Erythroblast (primary cell): ENCODE data around the gene FAHD2A.

Source experiments
- DNase-seq, 2 experiments: peaks; one replicate each; lab custom pipeline; 2025; lab: John Stamatoyannopoulos, UW
- GATA1 ChIP-seq: IDR thresholded peaks from 2 replicates; pipeline ENCODE4 v1.6.1; 2011; ENCODE audit warnings: low read depth, mild to moderate bottlenecking, control low read depth, low read length, moderate library complexity
- POLR2A ChIP-seq: IDR thresholded peaks from 2 replicates; pipeline ENCODE4 v1.6.1; 2011; ENCODE audit warnings: mild to moderate bottlenecking, low read length

The FAHD2A gene

DNA sequence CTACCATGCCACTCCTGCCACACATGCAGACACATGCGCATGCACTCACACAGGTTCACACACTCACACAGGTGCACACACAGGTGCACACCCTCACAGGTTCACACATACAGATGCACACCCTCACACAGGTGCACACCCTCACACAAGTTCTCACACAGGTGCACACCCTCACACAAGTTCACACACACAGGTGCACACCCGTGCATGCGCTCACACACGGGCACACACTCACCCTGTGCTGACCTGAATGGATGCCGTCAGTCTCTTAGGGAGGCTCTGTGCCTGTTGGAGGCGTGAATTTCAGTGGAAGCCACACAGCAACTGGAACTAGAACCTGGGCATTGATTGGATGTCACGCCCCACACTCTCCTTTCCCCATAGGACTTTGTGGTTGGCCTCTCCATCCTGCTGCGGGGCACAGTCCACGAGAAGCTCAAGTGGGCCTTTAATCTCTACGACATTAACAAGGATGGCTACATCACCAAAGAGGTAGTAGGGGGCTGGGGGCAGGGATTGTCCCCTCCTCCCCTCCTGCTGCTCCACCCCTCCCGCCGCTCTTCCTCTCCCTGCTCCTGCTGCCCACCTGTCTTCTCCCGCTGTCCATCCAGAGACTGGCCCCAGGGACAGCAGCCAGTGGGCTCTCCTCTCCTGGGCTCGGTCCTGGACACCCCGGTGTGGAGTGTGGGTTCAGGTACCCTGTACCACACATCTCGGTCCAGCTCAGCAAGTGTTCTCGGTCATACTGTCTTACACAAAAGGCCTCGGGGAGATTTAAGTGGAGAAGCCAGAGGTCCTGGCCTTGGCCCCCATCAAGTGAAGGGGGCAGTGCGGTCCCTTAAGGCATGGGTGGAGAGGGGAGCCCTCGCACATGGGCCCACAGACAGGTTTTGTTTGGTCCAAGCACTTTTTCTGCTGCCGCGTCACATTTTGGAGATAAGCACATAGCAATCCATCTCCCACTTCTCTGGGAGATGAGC is 21.0 kb upstream of the FAHD2A start:
- TF ChIP-seq POLR2A (no peak), GATA1 (no peak)
- no peak for DNase-seq

DNA sequence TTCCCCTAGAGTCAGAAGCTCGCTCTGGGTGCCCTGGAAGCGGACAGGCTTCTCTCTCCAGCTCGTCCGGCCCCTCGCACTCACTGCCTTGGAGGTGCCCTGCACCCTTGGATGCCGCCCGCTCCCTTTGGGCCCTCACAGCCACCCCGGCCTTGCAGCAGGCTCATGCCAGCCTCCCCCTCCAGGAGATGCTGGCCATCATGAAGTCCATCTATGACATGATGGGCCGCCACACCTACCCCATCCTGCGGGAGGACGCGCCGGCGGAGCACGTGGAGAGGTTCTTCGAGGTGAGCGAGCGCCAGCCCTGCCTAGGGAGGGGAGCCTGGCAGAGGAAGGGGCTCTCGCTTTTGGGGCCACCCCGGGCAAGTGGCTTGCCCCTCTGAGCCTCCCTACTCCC is 20.3 kb upstream of the FAHD2A start:
- no peak for DNase-seq
- TF ChIP-seq POLR2A (no peak), GATA1 (no peak)

DNA sequence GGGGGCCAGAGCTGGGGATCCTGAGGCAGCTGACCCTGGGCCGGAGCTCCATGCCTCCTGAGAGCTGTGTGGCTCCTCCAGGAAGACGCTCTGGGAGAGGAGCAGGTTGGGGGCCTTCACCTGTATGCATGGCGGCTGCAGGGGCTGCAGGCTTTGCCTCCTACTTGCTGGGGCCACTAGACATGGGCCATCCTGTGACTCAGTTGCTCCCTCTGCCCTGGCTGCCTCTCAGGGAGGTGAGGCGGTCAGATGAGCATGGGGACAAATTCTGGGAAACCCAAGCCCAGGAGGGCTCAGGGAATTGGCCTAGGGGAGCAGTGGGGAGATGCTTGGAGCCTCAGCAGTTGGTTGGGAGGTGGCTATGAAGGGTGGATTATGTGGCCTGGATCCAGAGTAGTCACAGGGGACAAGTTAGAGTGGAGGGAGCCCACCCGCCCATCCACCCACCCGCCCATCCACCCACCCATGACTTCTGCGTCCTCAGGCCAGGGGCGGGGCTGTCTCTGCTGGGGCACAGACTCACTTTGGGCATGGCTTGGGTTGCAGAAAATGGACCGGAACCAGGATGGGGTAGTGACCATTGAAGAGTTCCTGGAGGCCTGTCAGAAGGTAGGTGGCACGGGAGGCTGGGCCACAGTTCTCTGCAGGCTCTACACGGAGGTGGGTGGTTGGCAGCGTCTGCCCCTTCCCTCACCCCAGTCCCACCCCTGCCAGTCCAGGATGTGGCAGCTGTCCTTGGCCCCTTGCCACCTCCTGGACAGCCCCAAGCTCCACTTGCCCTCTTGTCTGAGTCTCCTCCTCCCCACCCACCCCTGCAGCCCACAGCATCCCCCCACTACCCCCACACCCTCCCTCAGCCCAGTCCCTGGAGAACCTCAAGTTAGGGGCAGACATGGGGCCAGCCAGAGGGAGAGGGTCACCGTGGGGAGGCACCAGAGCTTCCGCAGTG is 19.5 kb upstream of the FAHD2A start:
- TF ChIP-seq GATA1, result no peak
- no peak for TF ChIP-seq POLR2A
- DNase-seq, result no peak

DNA sequence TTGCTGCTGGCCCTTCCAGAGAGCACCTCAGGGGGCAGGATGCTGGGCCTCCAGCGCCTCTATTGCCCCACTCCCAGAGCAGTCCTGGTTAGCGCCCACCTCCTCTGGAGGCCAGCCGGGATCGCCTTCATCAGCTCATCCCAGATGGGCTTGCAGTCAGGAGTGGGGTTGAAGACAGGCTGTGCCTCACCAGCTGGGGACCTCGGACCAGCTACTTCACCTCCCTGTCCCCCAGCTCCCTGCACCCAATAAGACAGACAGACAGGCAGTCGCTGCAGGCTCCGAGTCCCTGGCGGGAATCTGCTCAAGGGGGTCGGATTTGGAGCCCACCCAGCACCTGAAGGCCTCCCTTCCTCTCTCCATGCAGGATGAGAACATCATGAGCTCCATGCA is 18.9 kb upstream of the FAHD2A start:
- TF ChIP-seq POLR2A, result no peak
- TF ChIP-seq GATA1, result no peak
- DNase-seq, result no peak

DNA sequence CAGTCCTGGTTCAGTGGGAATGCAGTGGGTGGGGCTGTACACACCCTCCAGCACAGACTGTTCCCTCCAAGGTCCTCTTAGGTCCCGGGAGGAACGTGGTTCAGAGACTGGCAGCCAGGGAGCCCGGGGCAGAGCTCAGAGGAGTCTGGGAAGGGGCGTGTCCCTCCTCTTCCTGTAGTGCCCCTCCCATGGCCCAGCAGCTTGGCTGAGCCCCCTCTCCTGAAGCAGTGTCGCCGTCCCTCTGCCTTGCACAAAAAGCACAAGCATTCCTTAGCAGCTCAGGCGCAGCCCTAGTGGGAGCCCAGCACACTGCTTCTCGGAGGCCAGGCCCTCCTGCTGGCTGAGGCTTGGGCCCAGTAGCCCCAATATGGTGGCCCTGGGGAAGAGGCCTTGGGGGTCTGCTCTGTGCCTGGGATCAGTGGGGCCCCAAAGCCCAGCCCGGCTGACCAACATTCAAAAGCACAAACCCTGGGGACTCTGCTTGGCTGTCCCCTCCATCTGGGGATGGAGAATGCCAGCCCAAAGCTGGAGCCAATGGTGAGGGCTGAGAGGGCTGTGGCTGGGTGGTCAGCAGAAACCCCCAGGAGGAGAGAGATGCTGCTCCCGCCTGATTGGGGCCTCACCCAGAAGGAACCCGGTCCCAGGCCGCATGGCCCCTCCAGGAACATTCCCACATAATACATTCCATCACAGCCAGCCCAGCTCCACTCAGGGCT is 17.5 kb upstream of the FAHD2A start:
- TF ChIP-seq GATA1 (no peak), POLR2A (no peak)
- DNase-seq, result no peak

DNA sequence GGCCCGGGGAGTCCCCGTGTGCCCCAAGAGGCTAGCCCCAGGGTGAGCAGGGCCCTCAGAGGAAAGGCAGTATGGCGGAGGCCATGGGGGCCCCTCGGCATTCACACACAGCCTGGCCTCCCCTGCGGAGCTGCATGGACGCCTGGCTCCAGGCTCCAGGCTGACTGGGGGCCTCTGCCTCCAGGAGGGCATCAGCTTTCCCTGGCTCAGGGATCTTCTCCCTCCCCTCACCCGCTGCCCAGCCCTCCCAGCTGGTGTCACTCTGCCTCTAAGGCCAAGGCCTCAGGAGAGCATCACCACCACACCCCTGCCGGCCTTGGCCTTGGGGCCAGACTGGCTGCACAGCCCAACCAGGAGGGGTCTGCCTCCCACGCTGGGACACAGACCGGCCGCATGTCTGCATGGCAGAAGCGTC is 16.9 kb upstream of the FAHD2A start:
- TF ChIP-seq POLR2A, result no peak
- no peak for TF ChIP-seq GATA1
- DNase-seq, result no peak

DNA sequence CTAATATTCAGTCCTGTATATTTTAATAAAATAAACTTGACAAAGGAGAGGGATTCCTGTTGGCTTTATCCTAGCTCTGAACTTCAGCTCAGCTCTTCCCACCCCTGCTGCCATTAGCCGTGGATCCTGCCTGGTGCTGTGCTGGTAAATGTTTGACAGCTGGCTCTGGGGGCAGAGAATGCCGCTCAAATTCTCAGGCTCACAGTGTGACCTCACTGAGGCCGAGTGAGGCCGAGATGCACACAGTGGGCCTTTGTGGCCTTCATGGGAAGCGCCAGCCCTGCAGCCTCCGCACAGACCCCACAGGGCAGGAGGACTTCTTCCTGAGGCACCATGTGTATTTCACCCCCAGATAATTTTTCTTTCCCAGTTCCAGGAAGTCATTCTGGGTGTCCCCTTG is 16.5 kb upstream of the FAHD2A start:
- DNase-seq, result no peak
- no peak for TF ChIP-seq POLR2A
- TF ChIP-seq GATA1, result no peak

DNA sequence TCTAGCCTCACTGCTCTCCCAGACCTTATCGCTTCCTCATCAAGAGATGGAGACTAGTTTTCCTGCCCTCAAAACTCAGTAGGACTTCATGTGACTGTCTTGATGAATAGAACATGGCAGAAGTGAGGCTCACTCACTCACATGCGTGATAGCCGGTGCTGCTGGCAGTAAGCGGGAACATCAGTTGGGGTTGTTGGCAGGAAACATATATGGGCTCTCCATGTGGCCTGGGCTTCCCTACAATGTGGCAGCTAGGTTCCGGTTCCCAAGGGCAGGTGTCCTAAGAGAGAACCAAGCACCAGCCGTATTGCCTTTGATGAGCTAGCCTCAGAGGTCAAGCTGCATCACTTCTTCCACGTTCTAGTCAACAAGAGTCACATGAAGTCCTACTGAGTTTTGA is 15.2 kb upstream of the FAHD2A start:
- no peak for TF ChIP-seq GATA1
- no peak for DNase-seq

DNA sequence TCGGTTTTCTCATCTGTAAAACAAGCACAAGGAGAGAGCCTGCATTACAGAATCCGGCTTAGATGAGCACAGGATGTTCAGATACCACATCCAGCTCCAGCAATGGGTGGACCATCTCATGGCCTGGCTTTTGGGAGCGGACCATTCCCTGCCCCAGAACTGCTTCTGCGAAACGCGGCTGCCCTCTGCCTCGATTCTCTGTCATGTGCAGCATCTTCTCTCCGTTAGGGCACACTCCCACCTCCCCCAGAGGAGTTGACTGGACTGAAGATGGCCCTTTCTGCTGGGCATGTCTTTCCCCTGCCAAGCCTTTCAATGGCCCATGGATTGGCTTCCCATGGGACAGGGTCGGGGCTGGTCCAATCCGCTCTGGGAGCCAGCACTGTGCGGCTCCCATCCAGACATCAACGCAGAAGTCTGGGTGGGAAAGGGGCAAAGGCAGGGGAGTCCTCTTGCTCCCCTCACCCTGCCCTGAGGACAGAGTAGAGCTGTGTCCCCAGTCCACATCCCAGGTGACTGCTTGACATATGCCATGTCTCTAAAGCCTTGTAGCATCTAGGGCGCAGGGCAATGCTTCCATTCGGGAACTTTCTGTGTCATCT is 14.3 kb upstream of the FAHD2A start:
- no peak for TF ChIP-seq POLR2A
- TF ChIP-seq GATA1, result no peak
- DNase-seq, result no peak

DNA sequence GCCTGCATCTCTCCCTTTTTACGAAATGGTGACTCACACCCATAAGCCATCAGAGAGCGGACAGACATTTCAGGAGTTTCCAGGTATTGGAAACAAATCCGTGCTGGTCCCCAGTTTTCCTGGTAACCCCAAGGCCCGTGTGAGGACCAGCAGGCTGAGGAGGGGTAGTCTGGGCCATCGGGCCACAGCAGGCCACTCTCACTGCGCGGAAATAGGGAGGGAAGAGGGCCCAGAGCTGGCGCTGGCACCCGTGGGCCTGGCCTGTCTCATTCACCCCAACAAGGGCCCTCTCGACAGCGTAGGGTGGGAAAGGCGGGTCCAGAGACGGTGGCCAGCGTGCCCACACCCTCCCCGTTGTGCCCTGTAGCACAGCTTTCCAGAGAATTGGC is 13.7 kb upstream of the FAHD2A start:
- DNase-seq, result no peak
- TF ChIP-seq POLR2A (no peak), GATA1 (no peak)

DNA sequence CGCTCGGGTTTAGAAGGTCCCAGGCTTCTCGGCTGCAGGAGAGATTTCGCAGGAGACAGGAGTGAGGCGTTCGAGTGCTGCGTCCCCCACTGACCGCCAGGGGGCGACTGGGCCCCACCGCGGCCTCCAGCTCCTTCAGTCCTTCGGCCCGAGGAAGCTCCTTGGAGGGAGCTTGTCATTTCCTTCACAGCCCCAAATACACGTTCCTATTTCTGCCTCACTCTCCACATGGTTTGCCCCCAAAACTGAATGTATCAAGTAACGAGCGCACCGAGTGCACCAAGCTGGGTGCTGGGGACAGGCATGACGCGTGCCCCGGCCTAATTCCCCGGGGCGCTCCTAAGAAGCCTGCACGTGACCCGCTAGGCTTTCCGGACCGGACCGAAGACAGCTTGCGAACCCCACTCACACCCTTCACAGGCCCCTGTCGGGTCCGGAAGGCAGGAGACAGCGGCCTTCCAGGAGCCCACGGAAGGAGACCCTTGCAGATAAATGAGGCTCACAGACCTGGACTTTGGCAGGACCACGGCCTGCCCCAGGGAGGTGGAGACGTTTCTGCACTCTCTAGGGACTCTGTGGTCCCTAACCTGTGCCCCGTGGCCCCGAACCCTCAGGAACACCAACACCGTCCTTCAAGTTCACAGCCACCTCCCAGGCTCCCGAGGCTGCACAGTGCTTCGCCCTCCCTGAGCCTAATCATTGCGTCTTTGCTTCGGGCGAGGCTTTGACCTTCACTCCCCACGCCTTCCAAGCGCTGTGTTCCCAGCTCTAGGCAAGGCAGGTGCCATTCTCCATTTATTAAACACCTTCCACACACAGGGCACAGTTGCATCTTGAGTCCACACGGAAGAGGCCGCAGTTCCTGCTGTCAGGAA is 13.0 kb upstream of the FAHD2A start:
- peak; percentile 56 to 73 for DNase-seq
- TF ChIP-seq GATA1 (no peak), POLR2A (no peak)

DNA sequence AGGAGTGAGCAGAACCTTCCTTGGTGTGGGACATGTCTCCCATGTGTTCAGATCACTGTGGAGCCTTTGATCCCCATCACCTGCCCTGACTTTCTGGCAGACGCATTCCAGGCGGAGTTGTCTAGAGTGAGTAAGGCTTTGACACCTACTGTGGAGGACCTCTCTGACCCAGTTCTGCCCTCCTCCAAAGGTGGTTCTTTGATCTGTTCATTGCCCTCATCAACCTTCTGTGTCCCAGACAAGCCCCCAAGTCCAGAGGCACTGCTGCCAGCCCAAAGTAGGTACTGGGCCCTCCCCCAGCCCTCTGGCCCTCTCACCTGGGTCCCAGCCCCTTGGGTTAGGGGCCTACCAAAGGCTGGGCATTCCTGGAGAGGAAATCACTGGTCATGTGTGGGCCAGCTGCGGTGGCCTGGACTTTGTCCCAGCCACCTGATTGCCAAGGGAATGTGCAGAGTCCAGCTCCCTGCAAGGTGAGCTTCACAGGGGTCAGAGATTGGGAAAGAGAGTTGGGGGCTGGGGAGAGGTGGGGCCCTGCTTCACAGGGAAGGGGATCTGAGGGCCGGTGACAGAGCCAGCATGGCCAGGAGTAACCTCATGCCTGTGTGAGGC is 12.1 kb upstream of the FAHD2A start:
- no peak for DNase-seq
- TF ChIP-seq POLR2A (no peak), GATA1 (no peak)
